HEK293 (cell line): ENCODE results near the gene MOB1B.

Source experiments
- CTCF ChIA-PET: fragments of 350-600 bp; formaldehyde crosslinking; extraction: SDS; loops from one replicate; lab custom pipeline; 2021; ENCODE audit warnings: antibody characterized with exemption; lab: Yijun Ruan, JAX
- POLR2A ChIA-PET: fragments of 300-600 bp; formaldehyde crosslinking; extraction: SDS; loops from one replicate; lab custom pipeline; 2020; ENCODE audit warnings: antibody characterized with exemption, inconsistent platforms; lab: Yijun Ruan, JAX
- H3K27ac ChIP-seq: fragments of 200-500 bp; sonication (Bioruptor generic); 2 replicates; pipeline ENCODE4 v1.5.1; 2014; ENCODE audit warnings: low read depth, low read length, control low read depth, inconsistent platforms; ENCODE audit errors: extremely low read depth
- H3K36me3 ChIP-seq, 2 experiments: fragments of 200-500 bp in 1 of 2; sonication (Bioruptor generic) in 1 of 2; 1 replicate in 1 of 2; 2 replicates in 1 of 2; pipeline ENCODE4 v1.5.1; 2014 to 2017; ENCODE audit warnings: inconsistent platforms in 2 of 2, low read length in 2 of 2; ENCODE audit not compliant: control insufficient read depth in 2 of 2, insufficient read depth in 1 of 2
- H3K4me1 ChIP-seq: fragments of 200-500 bp; sonication (Bioruptor generic); 2 replicates; pipeline ENCODE4 v1.5.1; 2014; ENCODE audit warnings: mild to moderate bottlenecking, low read length, inconsistent platforms; ENCODE audit not compliant: control insufficient read depth, insufficient read depth
- H3K4me3 ChIP-seq: 2 replicates; pipeline ENCODE4 v1.5.1; 2011; ENCODE audit warnings: low read depth, mild to moderate bottlenecking, control low read depth, low read length, moderate library complexity
- H3K9me3 ChIP-seq: fragments of 200-500 bp; sonication (Bioruptor generic); 2 replicates; pipeline ENCODE4 v1.5.1; 2014; ENCODE audit warnings: low read depth, low read length, inconsistent platforms; ENCODE audit not compliant: control insufficient read depth, insufficient read depth
- EGR2 ChIP-seq: fragments of 450-650 bp; formaldehyde crosslinking; IDR thresholded peaks from 2 replicates; pipeline ENCODE4 v1.5.1; 2016; ENCODE audit warnings: low read depth, missing biosample characterization, missing genetic modification characterization
- GFI1B ChIP-seq: fragments of 450-650 bp; formaldehyde crosslinking; IDR thresholded peaks from 2 replicates; pipeline ENCODE4 v1.5.1; 2016; ENCODE audit warnings: missing biosample characterization, missing genetic modification characterization
- HOXA7 ChIP-seq: sonication (generic); formaldehyde crosslinking; IDR thresholded peaks from 2 replicates; pipeline ENCODE4 v1.8.1; 2022; ENCODE audit warnings: missing genetic modification reagents, borderline replicate concordance
- HOXC10 ChIP-seq: sonication (generic); formaldehyde crosslinking; IDR thresholded peaks from 2 replicates; pipeline ENCODE4 v1.8.1; 2023; ENCODE audit warnings: mild to moderate bottlenecking, missing genetic modification reagents
- HOXD13 ChIP-seq: sonication (generic); formaldehyde crosslinking; IDR thresholded peaks from 2 replicates; pipeline ENCODE4 v1.8.0; 2022; ENCODE audit warnings: missing genetic modification reagents, borderline replicate concordance
- KLF10 ChIP-seq: fragments of 450-650 bp; IDR thresholded peaks from 2 replicates; pipeline ENCODE4 v1.5.1; 2018; ENCODE audit warnings: missing biosample characterization, mild to moderate bottlenecking, missing genetic modification characterization
- MYNN ChIP-seq: fragments of 450-650 bp; formaldehyde crosslinking; IDR thresholded peaks from 2 replicates; pipeline ENCODE4 v1.5.1; 2016; ENCODE audit warnings: missing biosample characterization, missing genetic modification characterization, borderline replicate concordance
- OSR2 ChIP-seq: fragments of 450-650 bp; formaldehyde crosslinking; IDR thresholded peaks from 2 replicates; pipeline ENCODE4 v1.5.1; 2016; ENCODE audit warnings: missing biosample characterization, missing genetic modification characterization
- REST ChIP-seq: fragments of 450-650 bp; formaldehyde crosslinking; IDR thresholded peaks from 2 replicates; pipeline ENCODE4 v1.5.1; 2016; ENCODE audit warnings: missing biosample characterization, missing genetic modification characterization
- SP7 ChIP-seq: fragments of 450-650 bp; formaldehyde crosslinking; IDR thresholded peaks from 2 replicates; pipeline ENCODE4 v1.5.1; 2016; ENCODE audit warnings: missing biosample characterization, missing genetic modification characterization
- YY1 ChIP-seq: fragments of 450-650 bp; formaldehyde crosslinking; IDR thresholded peaks from 2 replicates; pipeline ENCODE4 v1.5.1; 2018; ENCODE audit warnings: missing biosample characterization, missing genetic modification characterization
- YY2 ChIP-seq: fragments of 450-650 bp; formaldehyde crosslinking; IDR thresholded peaks from 2 replicates; pipeline ENCODE4 v1.5.1; 2016; ENCODE audit warnings: missing biosample characterization, missing genetic modification characterization
- ZFP41 ChIP-seq: fragments of 450-650 bp; formaldehyde crosslinking; IDR thresholded peaks from 2 replicates; pipeline ENCODE4 v1.5.1; 2016; ENCODE audit warnings: missing biosample characterization, missing genetic modification characterization, borderline replicate concordance
- ZNF112 ChIP-seq: fragments of 450-650 bp; formaldehyde crosslinking; IDR thresholded peaks from 2 replicates; pipeline ENCODE4 v1.5.0; 2017; ENCODE audit warnings: missing biosample characterization, missing genetic modification characterization
- ZNF157 ChIP-seq: fragments of 450-650 bp; formaldehyde crosslinking; IDR thresholded peaks from 2 replicates; pipeline ENCODE4 v1.5.1; 2016; ENCODE audit warnings: missing biosample characterization, missing genetic modification characterization
- ZNF169 ChIP-seq: fragments of 450-650 bp; formaldehyde crosslinking; IDR thresholded peaks from 2 replicates; pipeline ENCODE4 v1.5.1; 2016; ENCODE audit warnings: missing biosample characterization, missing genetic modification characterization
- ZNF239 ChIP-seq: fragments of 450-650 bp; formaldehyde crosslinking; IDR thresholded peaks from 2 replicates; pipeline ENCODE4 v1.5.1; 2016; ENCODE audit warnings: missing biosample characterization, missing genetic modification characterization
- ZNF362 ChIP-seq: fragments of 450-650 bp; formaldehyde crosslinking; IDR thresholded peaks from 2 replicates; pipeline ENCODE4 v1.5.1; 2016; ENCODE audit warnings: missing biosample characterization, missing genetic modification characterization
- ZNF544 ChIP-seq: fragments of 450-650 bp; formaldehyde crosslinking; IDR thresholded peaks from 2 replicates; pipeline ENCODE4 v1.5.0; 2017; ENCODE audit warnings: missing biosample characterization, missing genetic modification characterization
- ZNF580 ChIP-seq: fragments of 450-650 bp; formaldehyde crosslinking; IDR thresholded peaks from 2 replicates; pipeline ENCODE4 v1.5.1; 2016; ENCODE audit warnings: missing biosample characterization, missing genetic modification characterization
- ZNF626 ChIP-seq: fragments of 450-650 bp; sonication (Bioruptor Pico); formaldehyde crosslinking; IDR thresholded peaks from 2 replicates; pipeline ENCODE4 v1.5.1; 2018; ENCODE audit warnings: missing biosample characterization, missing genetic modification characterization, inconsistent platforms
- ZNF664 ChIP-seq: fragments of 450-650 bp; formaldehyde crosslinking; IDR thresholded peaks from 2 replicates; pipeline ENCODE4 v1.5.1; 2016; ENCODE audit warnings: missing biosample characterization, missing genetic modification characterization
- ZNF692 ChIP-seq: fragments of 450-650 bp; formaldehyde crosslinking; IDR thresholded peaks from 2 replicates; pipeline ENCODE4 v1.5.1; 2016; ENCODE audit warnings: missing biosample characterization, missing genetic modification characterization
- ZNF776 ChIP-seq: fragments of 450-650 bp; formaldehyde crosslinking; IDR thresholded peaks from 2 replicates; pipeline ENCODE4 v1.5.0; 2017; ENCODE audit warnings: missing biosample characterization, missing genetic modification characterization, borderline replicate concordance

MOB1B gene

GRCh38 chr4:70943114-70943513 is 40.9 kb downstream of the MOB1B start:
- Histone ChIP-seq H3K36me3 (no peaks in the 10 kb centered on the region), H3K4me3 (no peak overlapping the region), H3K9me3 (no peaks in the 10 kb centered on the region), H3K27ac (no peak overlapping the region), H3K4me1 (no peaks in the 10 kb centered on the region)
- POLR2A ChIA-PET: no interaction called here
- TF ChIP-seq ZNF626 (tag by site-specific recombination): no peak
- TF ChIP-seq MYNN: no peak
- no peak for TF ChIP-seq HOXA7 (CRISPR knock-in tag)
- no peak for TF ChIP-seq ZNF169 (tag by site-specific recombination)
- no peak for TF ChIP-seq ZNF664 (tag by site-specific recombination)
- CTCF ChIA-PET: no interaction called here

GRCh38 chr4:70945046-70945445 is 42.9 kb downstream of the MOB1B start:
- Histone ChIP-seq H3K36me3 (no peaks in the 10 kb centered on the region), H3K4me3 (no peak overlapping the region), H3K27ac (no peak overlapping the region), H3K9me3 (no peaks in the 10 kb centered on the region), H3K4me1 (no peaks in the 10 kb centered on the region)
- POLR2A ChIA-PET: no interaction called here
- 0 out of 2 replicates have a peak, but pooled peaks have one; percentile 18 for TF ChIP-seq SP7
- TF ChIP-seq OSR2 (tag by site-specific recombination): peak; percentile 36
- TF ChIP-seq ZFP41: no peak
- no peak for TF ChIP-seq REST (tag by site-specific recombination)
- CTCF ChIA-PET: no interaction called here

- H3K4me1 ChIP-seq: no peaks in the 10 kb centered on the region
- TF ChIP-seq ZNF157 (no peak), ZNF239 (no peak), ZNF362 (tag by site-specific recombination) (no peak), YY2 (tag by site-specific recombination) (no peak), KLF10 (tag by site-specific recombination) (no peak), HOXC10 (no peak), HOXD13 (CRISPR knock-in tag) (no peak), YY1 (no peak), ZNF692 (tag by site-specific recombination) (no peak), ZNF664 (tag by site-specific recombination) (no peak), GFI1B (tag by site-specific recombination) (no peak), ZNF580 (no peak), ZNF169 (tag by site-specific recombination) (no peak), ZNF112 (tag by site-specific recombination) (no peak), ZNF544 (tag by site-specific recombination) (no peak), EGR2 (no peak), ZNF776 (tag by site-specific recombination) (no peak)
- TF ChIP-seq, all 188 proteins: peak for 0
- H3K4me3 ChIP-seq: no peak overlapping the region
- CTCF ChIA-PET: no interaction called here
- POLR2A ChIA-PET: no interaction called here
- no peaks in the 10 kb centered on the region for H3K9me3 ChIP-seq
- no peak overlapping the region for H3K27ac ChIP-seq
- H3K36me3 ChIP-seq: no peaks in the 10 kb centered on the region
Measured at GRCh38 chr4:70945452-70946055, 43.4 kb downstream of the MOB1B start.
